HepG2 (cell line): ENCODE results near the gene CIAPIN1. TPM values are rescaled to one million over a fixed set of nuclear protein-coding genes. Genes with fewer than 3 reads are reported as not detected.

Experiments used
- ATAC-seq: fragments of 200-7000 bp; cut with Tn5 transposase; 3 replicates; pipeline ENCODE4 v1.9.1; 2020; ENCODE audit warnings: mild to moderate bottlenecking, moderate library complexity
- BruUV-seq: library from RNA; stranded (reverse); fragments of 400-500 nt; replicated peaks from 2 replicates; lab custom pipeline; 2021; lab: Mats Ljungman, UMichigan
- CTCF ChIA-PET: fragments of 300-600 bp; formaldehyde crosslinking; extraction: SDS; loops from one replicate; lab custom pipeline; 2021; ENCODE audit warnings: low total read pairs, inconsistent platforms, low intra/inter-chr PET ratio; lab: Yijun Ruan, JAX
- POLR2A ChIA-PET: fragments of 350-600 bp; sonication (Branson Sonifier 250); formaldehyde crosslinking; loops from one replicate; lab custom pipeline; 2020; ENCODE audit warnings: antibody characterized with exemption, inconsistent platforms; lab: Yijun Ruan, JAX
- DNase-seq: peaks from one replicate; pipeline ENCODE4 v3.0.0-alpha.2; 2015; ENCODE audit warnings: low spot score
- FAIRE-seq: peaks from 3 replicates; lab custom pipeline; 2011; peaks lifted over from hg19 to GRCh38; lab: Jason Lieb, UNC
- H2AFZ ChIP-seq: one replicate; pipeline ENCODE4 v1.6.1; 2011; ENCODE audit warnings: low read length, inconsistent platforms
- H3K27ac ChIP-seq: fragments of 300-600 bp; 3 replicates; pipeline ENCODE4 v1.8.0; 2011; ENCODE audit warnings: mixed run types, mild to moderate bottlenecking, mixed read lengths, low read length, inconsistent platforms; ENCODE audit not compliant: insufficient read depth; ENCODE audit errors: extremely low read length
- H3K27me3 ChIP-seq, 2 experiments: fragments of 200-600 bp in 1 of 2; 2 replicates in 1 of 2; 3 replicates in 1 of 2; pipeline versions ENCODE4 v1.6.0 to v1.8.0; 2011; ENCODE audit warnings: low read length in 2 of 2, mild to moderate bottlenecking in 2 of 2, moderate library complexity in 2 of 2, inconsistent platforms in 1 of 2; ENCODE audit not compliant: insufficient read depth in 2 of 2, control insufficient read depth in 1 of 2
- H3K36me3 ChIP-seq, 2 experiments: fragments of 200-600 bp in 1 of 2; replicated peaks in 1 of 2; 2 replicates in 1 of 2; 3 replicates in 1 of 2; pipeline versions ENCODE4 v1.5.1 to v1.8.0; 2011; ENCODE audit warnings: low read length in 2 of 2, inconsistent platforms in 1 of 2; ENCODE audit not compliant: insufficient read depth in 2 of 2, control insufficient read depth in 1 of 2
- H3K4me1 ChIP-seq: 2 replicates; pipeline ENCODE4 v1.5.1; 2012; ENCODE audit warnings: low read length, inconsistent platforms; ENCODE audit not compliant: insufficient read depth
- H3K4me2 ChIP-seq: 2 replicates; pipeline ENCODE4 v1.6.0; 2011; ENCODE audit warnings: low read depth, low read length, inconsistent platforms
- H3K4me3 ChIP-seq, 3 experiments: fragments of 200-600 bp in 1 of 3; sonication (generic), shearing (Covaris generic) in 1 of 3; replicated peaks in 1 of 3; 2 replicates each; pipeline ENCODE4 v1.5.1; 2011 to 2016; ENCODE audit warnings: low read length in 3 of 3, inconsistent platforms in 2 of 3, low read depth in 2 of 3, mild to moderate bottlenecking in 2 of 3, control low read depth in 1 of 3, mixed read lengths in 1 of 3; ENCODE audit not compliant: insufficient read depth in 1 of 3
- H3K79me2 ChIP-seq: one replicate; pipeline ENCODE4 v1.6.1; 2011; ENCODE audit warnings: low read length, inconsistent platforms; ENCODE audit not compliant: insufficient read depth
- H3K9ac ChIP-seq: 2 replicates; pipeline ENCODE4 v1.6.0; 2011; ENCODE audit warnings: mild to moderate bottlenecking, low read depth, low read length, inconsistent platforms; ENCODE audit not compliant: insufficient read depth
- H3K9me3 ChIP-seq: 2 replicates; pipeline ENCODE4 v1.5.1; 2012; ENCODE audit warnings: mild to moderate bottlenecking, low read length
- H4K20me1 ChIP-seq: 2 replicates; pipeline ENCODE4 v1.6.0; 2011; ENCODE audit warnings: inconsistent platforms, mild to moderate bottlenecking, low read length, moderate library complexity; ENCODE audit not compliant: insufficient read depth
- AGO2 ChIP-seq: fragments of 200-400 bp; formaldehyde crosslinking; optimal IDR thresholded peaks from 2 replicates; pipeline ENCODE3; 2017; ENCODE audit warnings: mild to moderate bottlenecking, low read depth, low read length, moderate library complexity
- BCL3 ChIP-seq: sonication (generic); formaldehyde crosslinking; IDR thresholded peaks from 2 replicates; pipeline ENCODE4 v1.5.1; 2020; ENCODE audit warnings: mild to moderate bottlenecking, missing genetic modification reagents, moderate library complexity
- DR1 ChIP-seq: sonication (generic); formaldehyde crosslinking; IDR thresholded peaks from 2 replicates; pipeline ENCODE4 v1.8.0; 2021; ENCODE audit warnings: mild to moderate bottlenecking, missing genetic modification reagents, inconsistent platforms
- HDAC1 ChIP-seq: sonication (generic); formaldehyde crosslinking; IDR thresholded peaks from 2 replicates; pipeline ENCODE4 v1.5.1; 2020; ENCODE audit warnings: mild to moderate bottlenecking, missing genetic modification reagents
- HOXA3 ChIP-seq: sonication (generic); formaldehyde crosslinking; IDR thresholded peaks from 2 replicates; pipeline ENCODE4 v1.5.0; 2020; ENCODE audit warnings: missing genetic modification reagents
- KDM3A ChIP-seq: IDR thresholded peaks from 2 replicates; pipeline ENCODE4 v1.6.1; 2018; ENCODE audit warnings: low read depth, missing compliant biosample characterization
- NCOA5 ChIP-seq: sonication (generic); formaldehyde crosslinking; IDR thresholded peaks from 2 replicates; pipeline ENCODE4 v1.4.0; 2020; ENCODE audit warnings: missing genetic modification reagents
- PATZ1 ChIP-seq: sonication (generic); formaldehyde crosslinking; IDR thresholded peaks from 2 replicates; pipeline ENCODE4 v1.4.0; 2020; ENCODE audit warnings: missing genetic modification reagents
- RFXAP ChIP-seq: sonication (generic); formaldehyde crosslinking; IDR thresholded peaks from 2 replicates; pipeline ENCODE4 v1.4.0; 2020; ENCODE audit warnings: missing genetic modification reagents, borderline replicate concordance
- SP5 ChIP-seq: IDR thresholded peaks from 2 replicates; pipeline ENCODE4 v1.6.1; 2016; ENCODE audit warnings: low read depth, borderline replicate concordance
- ZBTB38 ChIP-seq: sonication (generic); formaldehyde crosslinking; IDR thresholded peaks from 2 replicates; pipeline ENCODE4 v1.5.1; 2020; ENCODE audit warnings: mild to moderate bottlenecking, missing genetic modification reagents
- ZBTB44 ChIP-seq: sonication (generic); formaldehyde crosslinking; IDR thresholded peaks from 2 replicates; pipeline ENCODE4 v1.4.0; 2020; ENCODE audit warnings: missing genetic modification reagents
- ZNF280D ChIP-seq: sonication (generic); formaldehyde crosslinking; IDR thresholded peaks from 2 replicates; pipeline ENCODE4 v1.5.1; 2020; ENCODE audit warnings: mild to moderate bottlenecking, missing genetic modification reagents
- ZNF530 ChIP-seq: sonication (generic); formaldehyde crosslinking; IDR thresholded peaks from 2 replicates; pipeline ENCODE4 v1.5.0; 2020; ENCODE audit warnings: low read depth, mild to moderate bottlenecking, missing genetic modification reagents
- WGBS: methylation state at CpG from one replicate; pipeline ENCODE4 v1.1.6; 2017; ENCODE audit warnings: low lambda C conversion rate; 5-methylcytosine and 5-hydroxymethylcytosine counted together
- in situ Hi-C: cut with HindIII; loops from 2 replicates; pipeline ENCODE4 v1.10.0; 2017; ENCODE audit warnings: low pct_unique_long_range_greater_than_20kb; ENCODE audit not compliant: extremely low pct_ligation_motif_present
- intact Hi-C: fragments of 100-400 bp; cut with micrococcal nuclease; formaldehyde crosslinking; loops from one replicate; pipeline ENCODE4 v1.10.0; 2022; ENCODE audit not compliant: unreplicated experiment
- polyA plus RNA-seq, 8 experiments: library from polyadenylated mRNA; depleted of rRNA in 3 of 8; stranded (reverse) in 7 of 8; unstranded in 1 of 8; fragments of >200 nt; fragmentation: Illumina TruSeq in 4 of 8; extraction: Trizol in 4 of 8; gene quantifications; 2 replicates each; pipeline versions ENCODE4 v1.2.1 to v1.2.3, GENCODE V29; 2011 to 2016; ENCODE audit warnings: low read depth in 4 of 8, missing spikeins in 1 of 8, mixed read lengths in 1 of 8; ENCODE audit not compliant: insufficient read depth in 1 of 8
- total RNA-seq, 5 experiments: library from RNA; depleted of rRNA; stranded (reverse); fragments of >200 nt; fragmentation: Illumina TruSeq; extraction: Trizol; gene quantifications; 2 replicates each; pipeline ENCODE4 v1.2.3, GENCODE V29; 2016; ENCODE audit warnings: low read depth in 1 of 5

The CIAPIN1 gene
- total and polyA plus RNA-seq, 2 of the 13 experiments (the other 11 are each of a cell fraction or from before 2014, with no cell fraction given), result 69.3 to 89.7 TPM

GRCh38 chr16:57479205-57479975 is 32.2 kb upstream of the CIAPIN1 start:
- peak overlapping the region; percentile 79 for H3K27ac ChIP-seq
- intact Hi-C loops, result no loop called here
- H3K4me3 ChIP-seq, result peak overlapping the region; percentile 28 to 64 (median 52); a peak in 5 of 6 replicates
- peak overlapping the region; percentile 93 for H3K4me2 ChIP-seq
- CTCF ChIA-PET, result no interaction called here
- no peak overlapping the region for H2AFZ ChIP-seq
- ATAC-seq (peak; percentile 12), DNase-seq (peak; percentile 60), FAIRE-seq (peak; percentile 98)
- no TSS peak for BruUV-seq
- H3K36me3 ChIP-seq, result peaks cover 9 to 10% of the 10 kb centered on the region in 2 experiments; a peak in 4 of 5 replicates
- H4K20me1 ChIP-seq, result peaks cover 8% of the 10 kb centered on the region; the same call in 1 of the 2 replicates
- POLR2A ChIA-PET, result interaction anchor here (0.6 to 5.6 kb wide), 16 partner anchors 7 to 293 kb away, joined by 3 to 147 read pairs (median 4); partner anchors contain the start of genes CIAPIN1, COQ9, CX3CL1 and POLR2C
- H3K4me1 ChIP-seq, result peaks cover 87% of the 10 kb centered on the region
- H3K27me3 ChIP-seq, result no peaks in the 10 kb centered on the region
- 61% methylated on average over 25 of the region's 36 CpGs for whole genome bisulfite sequencing
- peaks cover 25% of the 10 kb centered on the region for H3K79me2 ChIP-seq
- in situ Hi-C loops, result loop anchor here (5.0 kb wide), 1 partner anchor 38 kb away; no protein-coding TSS in a partner anchor
- H3K9me3 ChIP-seq, result no peaks in the 10 kb centered on the region
- peak overlapping the region; percentile 50; the same call in 1 of the 2 replicates for H3K9ac ChIP-seq
- peak; percentile 69 for TF ChIP-seq PATZ1 (CRISPR knock-in tag)
- TF ChIP-seq ZBTB44 (CRISPR knock-in tag), result no peak
- TF ChIP-seq NCOA5, result no peak
- no peak; the same call in 1 of the 2 replicates for TF ChIP-seq BCL3
- TF ChIP-seq KDM3A (CRISPR knock-in tag), result no peak
- 0 out of 2 replicates have a peak, but pooled peaks have one; percentile 17 for TF ChIP-seq HOXA3
- TF ChIP-seq ZBTB38 (CRISPR knock-in tag), result peak; percentile 68
- peak; percentile 11; the same call in 1 of the 2 replicates for TF ChIP-seq RFXAP (CRISPR knock-in tag)
- no peak for TF ChIP-seq ZNF530
- TF ChIP-seq DR1 (CRISPR knock-in tag), result 0 out of 2 replicates have a peak, but pooled peaks have one; percentile 25
- peak; percentile 37; the same call in 1 of the 2 replicates for TF ChIP-seq ZNF280D (CRISPR knock-in tag)
- peak; percentile 6; the same call in 1 of the 2 replicates for TF ChIP-seq HDAC1 (CRISPR knock-in tag)
- peak; percentile 64 for TF ChIP-seq AGO2
- TF ChIP-seq SP5 (CRISPR knock-in tag), result 0 out of 2 replicates have a peak, but pooled peaks have one; percentile 15
